Measurements from ENCODE around the gene INTS11.

The INTS11 gene

DNA sequence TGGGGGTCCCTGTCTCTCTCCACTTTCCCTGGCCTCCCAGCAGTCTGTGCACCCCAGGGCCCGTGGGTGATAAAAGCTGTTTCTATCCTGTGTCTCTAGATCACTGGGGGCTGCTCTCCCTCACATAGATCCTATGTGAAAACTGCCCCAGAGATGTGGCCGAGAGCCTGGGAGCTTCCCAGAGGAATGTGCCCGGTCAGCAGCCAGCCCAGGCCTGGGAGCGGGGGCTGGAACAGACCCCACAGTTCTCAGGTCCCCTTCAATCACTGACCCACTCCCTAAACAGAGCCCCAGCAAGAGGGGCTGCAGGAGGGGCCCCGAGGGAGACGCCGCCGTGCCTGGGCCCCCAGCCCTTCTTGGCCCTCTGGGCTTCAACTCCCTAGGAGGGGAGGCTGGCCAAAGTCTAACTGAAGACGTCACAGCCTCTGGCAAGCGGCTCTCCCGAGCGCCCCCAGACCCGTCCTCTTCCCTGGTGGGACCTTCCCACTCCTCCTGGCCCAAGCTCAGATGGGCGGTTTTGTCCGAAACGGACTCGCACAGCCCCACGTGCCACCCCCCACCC is 33.5 kb upstream of the INTS11 start:
- DNase-seq: no peak

GRCh38 chr1:1356796-1357401 is 32.4 kb upstream of the INTS11 start:
- no peak for DNase-seq

GRCh38 chr1:1356166-1356795 is 31.8 kb upstream of the INTS11 start:
- DNase-seq: no peak

DNA sequence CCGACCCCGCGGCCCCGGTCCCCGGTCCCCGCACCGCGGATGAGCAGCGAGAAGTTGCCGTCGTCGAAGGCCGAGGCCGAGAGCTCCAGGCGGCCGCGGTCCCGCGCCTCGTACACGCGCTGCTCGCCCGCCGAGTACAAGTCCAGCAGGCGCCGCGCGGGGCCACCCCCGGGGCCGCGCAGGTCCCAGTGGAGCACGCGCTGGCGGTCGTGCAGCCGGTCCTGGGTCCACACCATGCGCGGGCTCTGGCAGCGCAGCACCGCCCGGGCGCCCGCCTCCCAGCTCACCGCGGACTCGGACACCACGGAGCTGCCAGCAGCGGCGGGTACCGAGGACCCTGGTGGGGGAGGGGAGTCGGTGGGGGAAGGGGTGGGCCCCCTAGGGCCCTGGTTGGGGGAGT is 31.0 kb upstream of the INTS11 start:
- no peak for DNase-seq

GRCh38 chr1:1354271-1355247 is 30.1 kb upstream of the INTS11 start:
- no peak for DNase-seq

DNA sequence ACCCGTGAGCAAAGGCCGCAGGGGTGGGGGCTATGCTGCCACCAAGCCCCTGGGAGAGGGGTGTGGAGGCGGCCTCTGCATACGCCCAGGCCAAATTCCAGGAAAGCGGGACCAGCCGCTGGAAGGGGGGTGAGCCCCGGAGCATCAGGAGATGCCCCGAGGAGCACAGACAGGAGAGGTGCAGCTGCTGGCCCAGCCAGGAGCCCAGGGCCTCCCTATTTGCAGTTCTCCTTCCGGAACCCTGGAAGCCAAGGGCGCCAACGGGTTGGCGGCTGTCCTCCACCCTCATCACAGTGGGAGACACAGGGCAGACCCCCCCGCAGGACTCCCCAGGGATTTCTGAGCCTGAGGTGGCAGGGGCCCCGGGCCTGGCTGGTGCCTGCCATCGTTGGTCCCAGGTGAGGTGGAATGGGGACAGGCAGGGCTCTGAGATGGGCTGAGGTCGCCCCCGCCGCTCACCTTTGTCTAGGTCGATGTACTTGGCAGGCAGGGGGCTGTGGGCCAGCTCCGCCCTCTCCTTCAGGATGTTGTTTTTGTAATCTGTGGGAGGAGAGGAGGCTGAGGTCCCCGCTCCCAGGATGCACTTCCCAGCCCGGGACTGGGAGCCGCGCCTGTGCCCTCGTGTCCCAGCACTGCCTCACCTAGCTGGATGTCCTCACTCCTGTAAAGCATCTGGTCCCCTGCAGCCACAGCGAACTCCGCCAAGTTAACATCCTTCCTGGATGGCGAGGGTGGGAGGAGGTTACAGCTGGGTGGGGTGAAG is 29.1 kb upstream of the INTS11 start:
- no peak for DNase-seq

GRCh38 chr1:1352786-1353388 is 28.4 kb upstream of the INTS11 start:
- no peak for DNase-seq

DNA sequence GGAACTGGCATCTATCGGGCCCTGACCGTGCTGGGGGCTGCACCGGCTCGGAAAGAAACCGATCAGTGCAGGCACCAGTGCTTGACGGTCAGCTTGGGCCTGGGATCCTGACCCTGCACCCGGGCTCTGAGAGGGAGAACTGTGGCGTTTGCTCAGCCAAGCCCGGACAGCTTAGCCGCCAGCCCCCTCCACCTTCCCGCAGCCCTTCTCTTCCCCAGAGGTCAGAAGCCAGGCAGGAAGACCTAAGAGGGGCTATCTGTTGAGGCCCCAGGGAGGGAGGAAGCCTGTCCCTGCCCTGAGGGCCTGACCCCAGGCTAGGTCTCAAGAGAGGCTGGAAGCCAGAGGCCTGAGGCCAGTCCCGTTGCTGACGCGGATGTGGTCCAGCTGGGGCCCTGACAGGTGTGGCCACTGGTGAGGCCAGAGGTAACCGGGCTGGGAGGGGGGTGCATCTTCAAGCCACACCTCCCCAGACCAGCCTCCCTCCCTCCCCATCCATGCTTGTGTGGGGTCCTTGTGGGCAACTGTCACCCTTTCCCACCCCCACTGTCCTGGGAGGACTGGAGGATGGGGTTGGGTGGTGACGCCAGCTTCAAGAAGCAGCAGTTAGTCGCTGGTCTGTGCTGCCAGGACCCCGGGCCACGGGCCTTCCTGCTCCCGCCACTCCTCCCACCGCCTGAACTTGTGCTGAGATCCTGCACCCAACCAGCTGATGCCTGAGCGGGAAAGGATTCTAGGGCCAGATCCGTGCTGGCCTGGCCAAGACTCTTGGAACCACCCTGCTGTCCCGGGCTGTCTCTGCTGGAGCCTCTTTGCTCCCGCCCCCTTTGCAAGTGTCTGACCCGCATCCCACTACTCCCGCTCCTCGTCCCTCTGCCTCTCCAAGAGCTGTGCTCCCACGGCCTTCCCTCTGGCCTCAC is 27.3 kb upstream of the INTS11 start:
- no peak for DNase-seq

DNA sequence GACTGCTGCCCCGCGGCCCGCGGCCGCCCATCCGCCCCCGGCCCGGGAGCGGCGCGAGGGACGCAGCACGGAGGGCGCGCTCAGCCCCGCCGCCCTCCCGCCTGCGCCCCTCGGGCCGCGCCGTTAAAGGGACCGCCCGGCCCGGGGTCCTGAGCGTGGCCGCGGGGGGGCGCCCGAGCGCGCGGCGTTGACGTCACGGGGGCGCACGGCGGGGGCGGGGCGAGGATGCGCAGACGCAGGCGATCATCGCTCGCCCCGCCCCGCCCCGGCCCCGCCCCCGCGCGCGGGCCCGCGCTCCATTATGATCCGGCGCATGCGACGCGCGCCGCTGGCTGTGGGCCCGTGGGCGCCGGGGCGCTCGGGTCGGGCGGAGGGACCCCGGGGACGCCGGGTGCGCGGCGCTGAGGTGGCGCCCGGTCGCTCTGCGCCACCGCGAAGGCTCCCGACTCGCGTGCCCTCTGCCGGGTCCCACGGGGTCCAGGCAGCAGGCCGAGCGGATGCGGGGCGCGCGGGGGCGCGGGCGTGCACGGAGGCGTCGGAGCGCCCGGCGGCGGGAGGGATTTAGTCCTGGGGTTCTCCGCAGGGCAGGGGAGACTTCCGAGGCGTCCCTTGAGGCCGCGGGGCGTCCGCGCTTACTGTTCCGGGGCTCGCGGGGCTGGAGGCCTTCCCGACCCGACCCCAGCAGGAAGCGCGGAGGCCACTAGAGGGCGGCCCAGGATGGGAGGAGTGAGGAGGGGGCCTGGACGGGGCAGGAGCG is 25.0 kb upstream of the INTS11 start, which contains the start of gene DVL1:
TSS of gene DVL1 (minus strand) at position 163 of the 757 bp plus-strand sequence. CDS start 353 bp downstream, outside the sequence.
- DNase-seq: no peak

GRCh38 chr1:1348420-1349255 is 24.2 kb upstream of the INTS11 start:
- DNase-seq: no peak

- no peak for DNase-seq
Measured at GRCh38 chr1:1347663-1348419, 23.4 kb upstream of the INTS11 start.

DNA sequence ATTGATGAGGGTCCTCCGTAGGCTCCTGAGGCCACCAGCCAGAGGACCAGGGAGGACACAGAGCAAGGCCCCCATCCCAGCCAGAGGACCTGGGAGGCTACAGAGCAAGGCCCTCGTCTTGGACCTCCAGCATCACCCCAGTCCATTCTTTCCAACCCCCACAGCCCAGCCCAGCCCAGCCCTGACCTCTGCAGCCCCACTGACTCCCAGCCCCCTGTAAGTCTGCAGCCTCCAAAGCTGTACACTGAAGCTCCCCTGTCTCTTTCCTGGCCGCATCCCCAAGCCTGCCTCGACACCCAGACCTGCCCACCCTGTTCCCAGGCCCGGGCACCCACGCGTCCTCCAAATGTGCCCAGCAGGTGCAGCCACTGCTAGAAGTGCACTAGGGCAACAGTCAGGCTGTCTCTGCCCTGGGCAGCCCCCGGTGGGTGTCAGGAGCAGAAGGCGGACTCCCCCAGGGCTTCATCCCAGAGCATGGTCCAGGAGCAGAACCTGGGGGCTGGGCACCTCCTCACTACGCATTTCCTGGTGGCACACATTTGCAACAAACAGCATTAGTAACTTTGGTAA is 22.7 kb upstream of the INTS11 start:
- DNase-seq: no peak

GRCh38 chr1:1346501-1346890 is 22.0 kb upstream of the INTS11 start:
- no peak for DNase-seq

DNA sequence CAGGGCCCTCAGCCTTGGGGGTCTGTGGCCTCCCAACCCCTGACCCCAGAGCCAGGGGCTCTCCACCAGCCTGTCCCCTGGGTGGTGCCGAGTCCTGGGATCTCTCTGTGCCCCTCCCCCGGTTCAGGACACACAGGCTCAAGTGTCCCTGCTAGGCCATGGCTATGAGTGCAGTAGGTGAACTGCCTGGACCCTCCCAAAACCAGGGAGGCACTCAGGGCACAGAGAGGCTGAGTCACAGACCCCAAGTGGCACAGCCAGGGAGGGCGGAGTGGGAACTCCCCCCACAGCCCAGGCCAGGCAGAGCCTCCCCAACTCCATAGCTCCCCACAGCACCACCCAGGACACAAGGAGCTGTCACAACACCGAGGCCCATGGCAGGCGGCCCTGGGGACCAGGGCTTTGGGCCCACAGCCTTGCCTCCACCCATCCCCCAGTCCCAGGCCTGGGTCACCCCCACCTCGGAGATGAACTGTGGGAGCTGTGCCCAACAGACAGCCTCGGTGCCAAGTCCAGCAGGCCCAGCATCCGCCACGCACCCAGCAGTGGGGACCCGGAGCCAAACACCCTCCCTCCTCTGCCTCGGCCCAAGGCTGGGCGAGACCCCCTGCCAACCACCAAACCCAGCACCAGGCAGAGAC is 21.5 kb upstream of the INTS11 start:
- DNase-seq: no peak

GRCh38 chr1:1345384-1345783 is 20.9 kb upstream of the INTS11 start:
- DNase-seq: no peak

- DNase-seq: no peak
Measured at GRCh38 chr1:1344655-1345361, 20.3 kb upstream of the INTS11 start.
